ENCODE results near the gene RAB21. TPM values are rescaled to one million over a fixed set of nuclear protein-coding genes. Genes with fewer than 3 reads are reported as not detected.

The RAB21 gene
- total and polyA plus RNA-seq, 2 of the 13 experiments (the other 11 are each of a cell fraction or from before 2014, with no cell fraction given), result 4.4 to 50.9 TPM

- CTCF ChIA-PET (ENCODE audit: low intra/inter-chr PET ratio, low total read pairs), result no interaction called here
- no TSS peak for BruUV-seq (replicated peaks)
Observed at GRCh38 chr12:71849109-71849851, 94.6 kb downstream of the RAB21 start.

More at GRCh38 chr12:71849109-71849851, 94.6 kb downstream of the RAB21 start:
- peaks cover 12% of the 10 kb centered on the region for H3K4me1 ChIP-seq (ENCODE audit: insufficient read depth, low read length)
- in situ Hi-C loops (cut with HindIII; ENCODE audit: extremely low pct_ligation_motif_present, low pct_unique_long_range_greater_than_20kb), result no loop called here
- FAIRE-seq (no peak), DNase-seq (ENCODE audit: low spot score) (no peak), ATAC-seq (no peak)
- H3K9me3 ChIP-seq (ENCODE audit: low read length), result no peaks in the 10 kb centered on the region
- H4K20me1 ChIP-seq (ENCODE audit: insufficient read depth, low read length), result no peaks in the 10 kb centered on the region; the same call in 1 of the 2 replicates
- intact Hi-C loops (cut with micrococcal nuclease; ENCODE audit: unreplicated experiment), result no loop called here
- H3K4me2 ChIP-seq (ENCODE audit: low read depth, low read length), result no peak overlapping the region
- TF ChIP-seq ZNF570 (CRISPR knock-in tag; IDR thresholded peaks at IDR 0.05; ENCODE audit: borderline replicate concordance) (no peak), ZNF839 (CRISPR knock-in tag; IDR thresholded peaks at IDR 0.05; ENCODE audit: borderline replicate concordance) (no peak), ZNF761 (CRISPR knock-in tag; conservative IDR thresholded peaks at IDR 0.05) (no peak), SRSF9 (IDR thresholded peaks at IDR 0.05; ENCODE audit: borderline replicate concordance, insufficient read depth, low read depth, low read length, poor library complexity, severe bottlenecking) (no peak), TARDBP (CRISPR knock-in tag; IDR thresholded peaks at IDR 0.05) (no peak), E2F5 (CRISPR knock-in tag; conservative IDR thresholded peaks at IDR 0.05) (no peak), POLR2G (IDR thresholded peaks at IDR 0.05; ENCODE audit: low read depth, low read length) (no peak), ZNF670 (CRISPR knock-in tag; IDR thresholded peaks at IDR 0.05; ENCODE audit: borderline replicate concordance) (no peak), CREB3 (CRISPR knock-in tag; IDR thresholded peaks at IDR 0.05) (no peak)
- TF ChIP-seq, protein P1, sequence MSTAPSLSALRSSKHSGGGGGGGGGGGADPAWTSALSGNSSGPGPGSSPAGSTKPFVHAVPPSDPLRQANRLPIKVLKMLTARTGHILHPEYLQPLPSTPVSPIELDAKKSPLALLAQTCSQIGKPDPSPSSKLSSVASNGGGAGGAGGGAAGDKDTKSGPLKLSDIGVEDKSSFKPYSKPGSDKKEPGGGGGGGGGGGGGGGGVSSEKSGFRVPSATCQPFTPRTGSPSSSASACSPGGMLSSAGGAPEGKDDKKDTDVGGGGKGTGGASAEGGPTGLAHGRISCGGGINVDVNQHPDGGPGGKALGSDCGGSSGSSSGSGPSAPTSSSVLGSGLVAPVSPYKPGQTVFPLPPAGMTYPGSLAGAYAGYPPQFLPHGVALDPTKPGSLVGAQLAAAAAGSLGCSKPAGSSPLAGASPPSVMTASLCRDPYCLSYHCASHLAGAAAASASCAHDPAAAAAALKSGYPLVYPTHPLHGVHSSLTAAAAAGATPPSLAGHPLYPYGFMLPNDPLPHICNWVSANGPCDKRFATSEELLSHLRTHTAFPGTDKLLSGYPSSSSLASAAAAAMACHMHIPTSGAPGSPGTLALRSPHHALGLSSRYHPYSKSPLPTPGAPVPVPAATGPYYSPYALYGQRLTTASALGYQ (CRISPR knock-in tag; IDR thresholded peaks at IDR 0.05), result no peak
- no peaks in the 10 kb centered on the region for H3K27me3 ChIP-seq (ENCODE audit: control insufficient read depth in 1 of 2, insufficient read depth in 2 of 2, low read length in 2 of 2)
- H3K27ac ChIP-seq (ENCODE audit: extremely low read length, insufficient read depth, low read length), result no peak overlapping the region
- H3K4me3 ChIP-seq (replicated peaks in 1 of 3; ENCODE audit: insufficient read depth in 1 of 3, low read depth in 2 of 3, low read length in 3 of 3), result no peak overlapping the region
- H3K79me2 ChIP-seq (ENCODE audit: insufficient read depth, low read length), result peaks cover 29% of the 10 kb centered on the region
- peaks cover 2 to 3% of the 10 kb centered on the region in 2 experiments; a peak in 1 of 5 replicates for H3K36me3 ChIP-seq (replicated peaks in 1 of 2; ENCODE audit: control insufficient read depth in 1 of 2, insufficient read depth in 2 of 2, low read length in 2 of 2)
- H2AFZ ChIP-seq (ENCODE audit: low read length), result no peak overlapping the region
- POLR2A ChIA-PET, result no interaction called here
- WGBS (ENCODE audit: low lambda C conversion rate), result 73% methylated on average over 8 of the region's 8 CpGs
- no peak overlapping the region for H3K9ac ChIP-seq (ENCODE audit: insufficient read depth, low read depth, low read length)

Other genes starting within 250 kb of the RAB21 start
- gene ZFC3H1, start 91.0 kb upstream of the RAB21 start, total RNA-seq (2016; rRNA removed; fragmentation: Illumina TruSeq; extraction: Trizol), result 8.9 and 17.1 TPM in 2 replicates
- gene ZFC3H1, start 91.0 kb upstream of the RAB21 start, polyA plus RNA-seq (2011; rRNA removed), result 31.4 and 38.3 TPM in 2 replicates
- 6.2 and 7.3 TPM in 2 replicates for gene THAP2, start 90.6 kb upstream of the RAB21 start, total RNA-seq (2016; rRNA removed; fragmentation: Illumina TruSeq; extraction: Trizol)
- 5.0 and 5.2 TPM in 2 replicates for gene THAP2, start 90.6 kb upstream of the RAB21 start, polyA plus RNA-seq (2011; rRNA removed)
- 21.9 and 22.5 TPM in 2 replicates for gene TMEM19, start 68.8 kb upstream of the RAB21 start, total RNA-seq (2016; rRNA removed; fragmentation: Illumina TruSeq; extraction: Trizol)
- 12.0 and 16.9 TPM in 2 replicates for gene TMEM19, start 68.8 kb upstream of the RAB21 start, polyA plus RNA-seq (2011; rRNA removed)
- gene TBC1D15, start 84.9 kb downstream of the RAB21 start, total RNA-seq (2016; rRNA removed; fragmentation: Illumina TruSeq; extraction: Trizol), result 8.4 and 18.4 TPM in 2 replicates
- 11.6 and 12.9 TPM in 2 replicates for gene TBC1D15, start 84.9 kb downstream of the RAB21 start, polyA plus RNA-seq (2011; rRNA removed)
- gene TPH2, start 184.0 kb downstream of the RAB21 start, total RNA-seq (2016; rRNA removed; fragmentation: Illumina TruSeq; extraction: Trizol), result not detected in 2 replicates
- not detected in 2 replicates for gene TPH2, start 184.0 kb downstream of the RAB21 start, polyA plus RNA-seq (2011; rRNA removed)

Data from HepG2 (cell line).